Measurements from ENCODE around the gene AQP5. TPM values are rescaled to one million over a fixed set of nuclear protein-coding genes. Genes with fewer than 3 reads are reported as not detected.

AQP5 gene
- total RNA-seq, 4 donors from 2014 or later, result 7.8 TPM; not detected in 3

DNA sequence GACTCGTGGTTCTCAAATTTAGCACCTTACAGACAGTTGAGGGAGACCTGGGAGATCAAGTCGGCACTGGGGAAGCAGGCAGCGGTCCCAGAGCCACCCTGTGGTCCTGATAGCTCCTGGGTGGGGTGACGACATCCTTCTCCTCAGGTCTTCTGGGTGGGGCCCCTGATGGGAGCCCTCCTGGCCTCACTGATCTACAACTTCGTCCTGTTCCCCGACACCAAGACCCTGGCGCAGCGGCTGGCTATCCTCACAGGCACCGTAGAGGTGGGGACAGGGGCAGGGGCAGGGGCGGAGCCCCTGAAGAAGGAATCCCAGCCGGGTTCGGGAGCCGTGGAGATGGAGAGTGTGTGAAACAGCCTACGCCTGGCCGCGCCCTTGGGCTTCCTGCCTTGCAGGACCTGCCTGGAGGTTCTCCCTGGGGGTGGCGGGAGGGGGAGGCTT is 13.7 kb downstream of the AQP5 start:
- H3K27ac ChIP-seq, result peak overlapping the region in 3 of 4 donors; percentile 50 to 66 (median 54)

GRCh38 chr12:49976557-49976956 is 14.9 kb downstream of the AQP5 start:
- Histone ChIP-seq H3K4me3 (no peak overlapping the region), H3K4me1 (peaks cover 0 to 20% (median 8%) of the 10 kb centered on the region in 3 donors), H3K27ac (no peak overlapping the region), H3K36me3 (no peaks in the 10 kb centered on the region), H3K27me3 (peaks cover 7% of the 10 kb centered on the region), H3K9me3 (no peaks in the 10 kb centered on the region)
- no peak for TF ChIP-seq CTCF (IDR thresholded peaks at IDR 0.05)
- no peak for TF ChIP-seq POLR2A (IDR thresholded peaks at IDR 0.05)
- no peak for TF ChIP-seq POLR2AphosphoS5 (IDR thresholded peaks at IDR 0.05)
- TF ChIP-seq EP300 (IDR thresholded peaks at IDR 0.05), result no peak
- WGBS, 2 donors (ENCODE audit: low coverage in 1 of 2), result 83 to 100% methylated on average over 1 of the region's 2 CpGs
- ATAC-seq, result no peak

More for the DNA sequence above, 13.7 kb downstream of the AQP5 start:
- no peak for ATAC-seq
- peaks cover 7% of the 10 kb centered on the region for H3K27me3 ChIP-seq
- no peaks in the 10 kb centered on the region for H3K9me3 ChIP-seq
- TF ChIP-seq CTCF (IDR thresholded peaks at IDR 0.05), result no peak
- no peak for TF ChIP-seq POLR2A (IDR thresholded peaks at IDR 0.05)
- 20 to 40% methylated on average over 1 to 2 of the region's 17 CpGs for WGBS, 2 donors (ENCODE audit: low coverage in 1 of 2)
- H3K4me3 ChIP-seq, result no peak overlapping the region
- no peaks in the 10 kb centered on the region for H3K36me3 ChIP-seq
- peaks cover 0 to 20% (median 8%) of the 10 kb centered on the region in 3 donors for H3K4me1 ChIP-seq

DNA sequence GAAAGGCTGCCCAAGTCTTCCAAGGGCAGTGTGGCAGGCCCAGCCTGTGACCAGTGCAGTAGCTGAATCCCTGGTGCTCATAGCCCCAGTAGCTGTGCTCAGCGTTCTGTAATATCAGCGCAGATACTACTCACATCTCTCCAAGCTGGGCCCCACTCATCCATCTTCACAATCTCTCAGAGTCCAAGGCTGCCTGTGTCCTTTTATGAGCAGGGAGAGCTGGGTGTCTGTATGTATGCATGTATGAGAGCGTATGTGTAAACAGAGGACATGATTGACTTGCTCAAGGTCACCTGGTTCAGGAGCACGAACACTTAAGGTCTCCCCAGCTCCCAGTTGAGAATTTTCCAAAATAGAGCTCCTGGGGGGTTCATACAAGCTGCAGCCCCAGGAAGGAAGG is 16.5 kb downstream of the AQP5 start:
- H3K4me1 ChIP-seq, result peaks cover 0 to 20% (median 8%) of the 10 kb centered on the region in 3 donors
- H3K27me3 ChIP-seq, result peaks cover 7% of the 10 kb centered on the region
- 88 to 100% methylated on average over 1 to 3 of the region's 4 CpGs for WGBS, 2 donors (ENCODE audit: low coverage in 1 of 2)
- TF ChIP-seq POLR2A (IDR thresholded peaks at IDR 0.05) (no peak), EP300 (IDR thresholded peaks at IDR 0.05) (no peak), CTCF (IDR thresholded peaks at IDR 0.05) (no peak), POLR2AphosphoS5 (IDR thresholded peaks at IDR 0.05) (no peak)
- no peak for ATAC-seq
- no peak overlapping the region for H3K27ac ChIP-seq
- H3K36me3 ChIP-seq, result no peaks in the 10 kb centered on the region
- no peaks in the 10 kb centered on the region for H3K9me3 ChIP-seq
- no peak overlapping the region for H3K4me3 ChIP-seq

DNA sequence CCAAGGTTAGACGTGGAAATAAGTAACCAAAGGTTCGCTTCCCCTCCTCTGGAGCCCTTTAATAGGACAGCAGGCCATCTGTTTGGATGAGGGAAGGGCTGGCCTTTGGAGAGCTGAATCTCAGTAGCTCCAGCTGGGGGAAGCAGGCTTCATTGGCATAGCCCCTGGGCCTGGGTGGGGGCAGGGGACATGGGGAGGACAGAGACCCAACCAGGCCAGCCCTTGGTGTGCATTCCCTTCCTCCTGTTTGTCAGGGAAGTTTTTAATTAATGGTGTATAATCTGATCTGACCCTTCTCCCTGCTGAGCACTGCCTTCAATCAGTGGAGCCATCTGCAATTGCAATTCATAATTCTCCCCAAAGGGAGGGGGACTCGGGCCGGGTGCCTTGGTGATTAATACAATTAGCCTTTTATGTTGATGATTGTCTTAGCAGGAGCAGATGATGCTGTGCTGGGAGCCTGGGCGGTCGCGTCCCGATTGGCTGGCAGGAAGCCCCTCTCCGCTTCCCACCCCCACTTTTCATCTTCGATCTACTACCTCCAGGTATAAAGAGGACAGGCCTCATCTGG is 17.4 kb downstream of the AQP5 start:
- H3K27ac ChIP-seq, result no peak overlapping the region
- H3K4me1 ChIP-seq, result peaks cover 0 to 25% (median 14%) of the 10 kb centered on the region in 3 donors
- no peak for ATAC-seq
- WGBS, 2 donors (ENCODE audit: low coverage in 1 of 2), result 85 to 97% methylated on average over 4 to 7 of the region's 10 CpGs
- no peaks in the 10 kb centered on the region for H3K9me3 ChIP-seq
- no peaks in the 10 kb centered on the region for H3K36me3 ChIP-seq
- peaks cover 7% of the 10 kb centered on the region for H3K27me3 ChIP-seq
- TF ChIP-seq EP300 (IDR thresholded peaks at IDR 0.05) (no peak), POLR2AphosphoS5 (IDR thresholded peaks at IDR 0.05) (no peak), CTCF (IDR thresholded peaks at IDR 0.05) (no peak), POLR2A (IDR thresholded peaks at IDR 0.05) (no peak)
- H3K4me3 ChIP-seq, result no peak overlapping the region

DNA sequence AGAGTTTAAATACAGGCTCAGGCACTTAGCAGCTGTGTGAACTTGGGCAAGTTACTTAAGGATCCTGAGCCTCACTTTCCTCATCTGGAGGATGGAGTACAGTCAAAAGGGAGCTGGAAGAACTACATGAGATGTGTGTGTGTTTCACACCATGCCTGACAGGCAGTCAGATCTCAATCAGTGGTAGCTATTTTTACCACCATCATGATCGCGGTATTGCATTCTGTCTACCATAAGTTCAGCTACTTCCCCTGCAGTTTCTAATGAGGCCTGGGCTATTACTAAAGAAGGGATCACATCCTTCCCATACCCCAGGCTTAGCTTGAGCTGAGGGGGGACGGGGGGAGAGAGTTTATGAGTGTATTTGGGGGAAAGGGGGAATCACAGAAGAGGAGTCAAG is 18.1 kb downstream of the AQP5 start:
- no peak for ATAC-seq
- WGBS, 2 donors (ENCODE audit: low coverage in 1 of 2), result 89 to 100% methylated on average over 1 to 3 of the region's 3 CpGs

More for the DNA sequence above, 18.1 kb downstream of the AQP5 start:
- Histone ChIP-seq H3K4me1 (peaks cover 0 to 25% (median 9%) of the 10 kb centered on the region in 3 donors), H3K27me3 (peaks cover 7% of the 10 kb centered on the region), H3K4me3 (no peak overlapping the region), H3K36me3 (no peaks in the 10 kb centered on the region), H3K27ac (no peak overlapping the region), H3K9me3 (no peaks in the 10 kb centered on the region)
- TF ChIP-seq CTCF (IDR thresholded peaks at IDR 0.05) (no peak), EP300 (IDR thresholded peaks at IDR 0.05) (no peak), POLR2A (IDR thresholded peaks at IDR 0.05) (no peak), POLR2AphosphoS5 (IDR thresholded peaks at IDR 0.05) (no peak)

All from gastroesophageal sphincter (tissue), 4 donors.